ENCODE measurements around the gene LRRC8B.

DNA sequence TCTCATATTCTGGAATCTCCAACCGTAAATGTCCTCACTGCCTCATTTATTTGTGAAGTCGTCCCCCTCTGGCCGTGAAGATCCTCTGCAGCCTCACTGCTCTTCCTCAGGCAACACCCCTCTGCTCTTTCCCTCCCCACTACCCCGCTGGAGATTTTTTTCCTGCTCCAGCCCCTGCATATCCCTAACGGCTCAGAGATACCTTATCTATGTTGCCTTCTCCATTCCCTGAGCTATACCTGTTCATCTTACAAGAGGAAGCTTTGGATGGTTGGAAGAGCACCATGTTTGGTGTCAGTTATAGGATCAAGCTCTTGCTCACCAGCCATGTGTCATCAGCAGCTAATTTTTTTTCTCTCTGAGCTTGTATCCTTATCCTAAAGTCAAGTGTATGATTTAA is 26.4 kb downstream of the LRRC8B start:
- TF ChIP-seq, protein P1, sequence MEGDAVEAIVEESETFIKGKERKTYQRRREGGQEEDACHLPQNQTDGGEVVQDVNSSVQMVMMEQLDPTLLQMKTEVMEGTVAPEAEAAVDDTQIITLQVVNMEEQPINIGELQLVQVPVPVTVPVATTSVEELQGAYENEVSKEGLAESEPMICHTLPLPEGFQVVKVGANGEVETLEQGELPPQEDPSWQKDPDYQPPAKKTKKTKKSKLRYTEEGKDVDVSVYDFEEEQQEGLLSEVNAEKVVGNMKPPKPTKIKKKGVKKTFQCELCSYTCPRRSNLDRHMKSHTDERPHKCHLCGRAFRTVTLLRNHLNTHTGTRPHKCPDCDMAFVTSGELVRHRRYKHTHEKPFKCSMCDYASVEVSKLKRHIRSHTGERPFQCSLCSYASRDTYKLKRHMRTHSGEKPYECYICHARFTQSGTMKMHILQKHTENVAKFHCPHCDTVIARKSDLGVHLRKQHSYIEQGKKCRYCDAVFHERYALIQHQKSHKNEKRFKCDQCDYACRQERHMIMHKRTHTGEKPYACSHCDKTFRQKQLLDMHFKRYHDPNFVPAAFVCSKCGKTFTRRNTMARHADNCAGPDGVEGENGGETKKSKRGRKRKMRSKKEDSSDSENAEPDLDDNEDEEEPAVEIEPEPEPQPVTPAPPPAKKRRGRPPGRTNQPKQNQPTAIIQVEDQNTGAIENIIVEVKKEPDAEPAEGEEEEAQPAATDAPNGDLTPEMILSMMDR (conservative IDR thresholded peaks at IDR 0.05; ENCODE audit: low read length) = no peak
- no peak for TF ChIP-seq EZH2phosphoT487 (IDR thresholded peaks at IDR 0.05; ENCODE audit: borderline replicate concordance)

Measured in Loucy (cell line).